Nephron (organoid): ENCODE data around the gene SEC61G.

Experiments used
- H3K27ac Mint-ChIP-seq, 3 experiments: 2 replicates each; pipeline ENCODE4 v1.8.0; 2020; ENCODE audit warnings: mixed read lengths in 3 of 3, mild to moderate bottlenecking in 2 of 3, moderate library complexity in 1 of 3
- H3K27me3 Mint-ChIP-seq: 2 replicates; pipeline ENCODE4 v1.8.0; 2021; ENCODE audit warnings: low read depth, mild to moderate bottlenecking, moderate library complexity, mixed read lengths
- H3K36me3 Mint-ChIP-seq: 2 replicates; pipeline ENCODE4 v1.8.0; 2020; ENCODE audit warnings: low read depth, mixed read lengths
- H3K4me1 Mint-ChIP-seq: 2 replicates; pipeline ENCODE4 v1.8.0; 2020; ENCODE audit warnings: mixed read lengths
- H3K4me3 Mint-ChIP-seq, 3 experiments: 2 replicates each; pipeline ENCODE4 v1.8.0; 2020; ENCODE audit warnings: mild to moderate bottlenecking in 3 of 3, mixed read lengths in 3 of 3, moderate library complexity in 2 of 3
- H3K9me3 Mint-ChIP-seq: 2 replicates; pipeline ENCODE4 v1.8.0; 2020; ENCODE audit warnings: mixed read lengths
- TF ChIP-seq, protein P1 (sequence below), 3 experiments: fragments of 200-600 bp; sonication (generic); IDR thresholded peaks; one replicate each; pipeline ENCODE4 v1.5.0; 2021; ENCODE audit warnings: antibody characterized with exemption in 3 of 3; ENCODE audit not compliant: unreplicated experiment in 3 of 3

Gene SEC61G

DNA sequence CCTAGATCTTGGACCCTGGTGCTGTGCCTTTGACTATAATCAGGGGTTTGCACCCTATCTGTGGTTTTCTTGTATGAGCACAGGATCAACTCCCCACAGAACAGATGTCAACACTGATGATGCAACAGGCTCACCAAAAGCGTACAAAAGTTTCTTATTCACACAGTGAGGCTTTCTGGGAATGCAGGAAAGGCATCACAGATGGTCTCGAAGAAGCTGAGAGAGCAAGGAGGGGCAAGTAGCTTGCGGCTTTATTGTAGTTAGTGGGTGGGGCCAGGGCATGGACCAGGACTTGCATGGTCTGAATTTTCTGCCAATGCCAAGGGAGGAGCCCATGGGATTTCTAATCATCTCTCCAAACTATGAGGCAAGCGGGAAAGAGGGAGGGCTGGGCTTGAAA, 46.2 kb downstream of the SEC61G start:
- Mint-ChIP-seq H3K27me3 (no peaks in the 10 kb centered on the region), H3K4me3 (no peak overlapping the region), H3K36me3 (no peaks in the 10 kb centered on the region), H3K9me3 (peaks cover 10% of the 10 kb centered on the region), H3K27ac (no peak overlapping the region), H3K4me1 (no peaks in the 10 kb centered on the region)
- TF ChIP-seq, protein P1, sequence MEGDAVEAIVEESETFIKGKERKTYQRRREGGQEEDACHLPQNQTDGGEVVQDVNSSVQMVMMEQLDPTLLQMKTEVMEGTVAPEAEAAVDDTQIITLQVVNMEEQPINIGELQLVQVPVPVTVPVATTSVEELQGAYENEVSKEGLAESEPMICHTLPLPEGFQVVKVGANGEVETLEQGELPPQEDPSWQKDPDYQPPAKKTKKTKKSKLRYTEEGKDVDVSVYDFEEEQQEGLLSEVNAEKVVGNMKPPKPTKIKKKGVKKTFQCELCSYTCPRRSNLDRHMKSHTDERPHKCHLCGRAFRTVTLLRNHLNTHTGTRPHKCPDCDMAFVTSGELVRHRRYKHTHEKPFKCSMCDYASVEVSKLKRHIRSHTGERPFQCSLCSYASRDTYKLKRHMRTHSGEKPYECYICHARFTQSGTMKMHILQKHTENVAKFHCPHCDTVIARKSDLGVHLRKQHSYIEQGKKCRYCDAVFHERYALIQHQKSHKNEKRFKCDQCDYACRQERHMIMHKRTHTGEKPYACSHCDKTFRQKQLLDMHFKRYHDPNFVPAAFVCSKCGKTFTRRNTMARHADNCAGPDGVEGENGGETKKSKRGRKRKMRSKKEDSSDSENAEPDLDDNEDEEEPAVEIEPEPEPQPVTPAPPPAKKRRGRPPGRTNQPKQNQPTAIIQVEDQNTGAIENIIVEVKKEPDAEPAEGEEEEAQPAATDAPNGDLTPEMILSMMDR (IDR thresholded peaks at IDR 0.05; ENCODE audit: unreplicated experiment in 3 of 3), result no peak

- H3K36me3 Mint-ChIP-seq, result no peaks in the 10 kb centered on the region
- H3K4me3 Mint-ChIP-seq, result no peak overlapping the region
- no peak overlapping the region for H3K27ac Mint-ChIP-seq
- TF ChIP-seq, protein P1 (IDR thresholded peaks at IDR 0.05; ENCODE audit: unreplicated experiment in 3 of 3), result no peak
- H3K4me1 Mint-ChIP-seq, result no peaks in the 10 kb centered on the region
- H3K27me3 Mint-ChIP-seq, result no peaks in the 10 kb centered on the region
- H3K9me3 Mint-ChIP-seq, result peaks cover 14% of the 10 kb centered on the region
These were observed 47.0 kb downstream of the SEC61G start for GRCh38 chr7:54711900-54712595.

GRCh38 chr7:54709283-54709682, 49.7 kb downstream of the SEC61G start:
- Mint-ChIP-seq H3K27ac (no peak overlapping the region), H3K4me3 (no peak overlapping the region), H3K9me3 (peaks cover 16% of the 10 kb centered on the region), H3K36me3 (no peaks in the 10 kb centered on the region), H3K27me3 (no peaks in the 10 kb centered on the region), H3K4me1 (no peaks in the 10 kb centered on the region)
- TF ChIP-seq, protein P1 (IDR thresholded peaks at IDR 0.05; ENCODE audit: unreplicated experiment in 3 of 3), result no peak

DNA sequence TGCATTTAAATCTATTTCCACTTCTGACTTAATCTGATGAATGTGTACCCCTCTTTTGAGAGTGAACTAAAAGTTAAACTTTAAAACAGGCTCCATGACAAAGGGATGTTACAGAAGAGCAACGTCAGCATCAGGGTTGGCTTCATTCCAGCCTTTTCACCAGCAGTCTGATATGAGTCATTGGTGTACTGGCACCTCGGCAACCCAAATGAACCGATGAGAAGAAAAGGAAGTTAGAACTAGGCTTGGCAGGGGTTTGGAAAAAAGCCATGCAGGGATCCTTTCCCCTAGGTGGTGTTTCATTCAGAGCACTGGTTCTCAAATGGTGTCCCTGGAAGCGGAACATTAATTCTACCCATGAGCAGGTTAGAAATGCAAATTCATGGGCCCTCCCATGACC, 53.6 kb downstream of the SEC61G start:
- Mint-ChIP-seq H3K27me3 (no peaks in the 10 kb centered on the region), H3K4me1 (no peaks in the 10 kb centered on the region), H3K36me3 (no peaks in the 10 kb centered on the region), H3K27ac (no peak overlapping the region), H3K9me3 (peaks cover 16% of the 10 kb centered on the region), H3K4me3 (no peak overlapping the region)
- TF ChIP-seq, protein P1 (IDR thresholded peaks at IDR 0.05; ENCODE audit: unreplicated experiment in 3 of 3), result no peak

- H3K9me3 Mint-ChIP-seq, result peaks cover 16% of the 10 kb centered on the region
- no peaks in the 10 kb centered on the region for H3K27me3 Mint-ChIP-seq
- TF ChIP-seq, protein P1 (IDR thresholded peaks at IDR 0.05; ENCODE audit: unreplicated experiment in 3 of 3), result no peak
- H3K27ac Mint-ChIP-seq, result no peak overlapping the region
- no peaks in the 10 kb centered on the region for H3K36me3 Mint-ChIP-seq
- H3K4me1 Mint-ChIP-seq, result no peaks in the 10 kb centered on the region
- H3K4me3 Mint-ChIP-seq, result no peak overlapping the region
These were observed 54.2 kb downstream of the SEC61G start for GRCh38 chr7:54704851-54705250.
